Measurements from ENCODE around the gene PROM2.

Gene PROM2

DNA sequence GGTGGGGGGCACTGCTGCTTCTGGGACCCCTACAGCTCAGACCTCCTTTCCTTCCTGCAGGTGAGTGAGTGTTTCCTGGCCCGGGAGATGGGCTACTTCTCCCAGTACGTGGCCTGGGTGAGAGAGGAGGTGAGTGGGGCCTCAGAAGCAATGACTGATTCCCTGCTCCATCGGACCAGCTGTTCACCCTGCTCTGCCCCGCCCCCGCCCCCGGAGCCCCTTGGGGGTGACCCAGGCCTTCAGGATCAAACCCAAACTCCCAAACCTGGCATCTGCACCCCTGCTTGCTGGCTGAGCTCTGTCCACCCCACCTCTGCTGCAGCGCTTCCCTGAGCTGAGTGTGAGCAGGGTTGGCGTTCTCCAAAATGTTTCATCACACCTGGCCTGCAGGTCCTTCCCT, 13.1 kb downstream of the PROM2 start:
- DNase-seq: no peak

DNA sequence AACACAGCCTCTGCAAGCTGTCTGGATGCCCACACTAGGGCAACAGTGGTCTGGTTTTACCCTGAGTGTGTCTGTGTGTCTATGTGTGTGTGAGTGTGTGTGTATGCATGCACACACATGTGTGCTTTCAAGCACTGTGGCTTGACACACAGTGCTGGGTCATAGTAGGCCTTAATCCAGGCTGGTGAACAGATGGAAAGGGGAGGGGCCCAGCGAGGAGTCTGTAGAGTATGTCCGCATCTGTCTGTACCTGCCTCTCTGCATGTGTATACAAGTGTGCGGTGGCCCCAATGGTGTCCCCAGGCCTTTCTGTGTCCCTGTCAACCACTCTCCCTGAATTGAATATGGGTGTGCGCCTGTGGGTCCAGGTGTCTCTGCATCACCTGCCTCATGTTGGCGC, 13.6 kb downstream of the PROM2 start:
- no peak for DNase-seq

DNA sequence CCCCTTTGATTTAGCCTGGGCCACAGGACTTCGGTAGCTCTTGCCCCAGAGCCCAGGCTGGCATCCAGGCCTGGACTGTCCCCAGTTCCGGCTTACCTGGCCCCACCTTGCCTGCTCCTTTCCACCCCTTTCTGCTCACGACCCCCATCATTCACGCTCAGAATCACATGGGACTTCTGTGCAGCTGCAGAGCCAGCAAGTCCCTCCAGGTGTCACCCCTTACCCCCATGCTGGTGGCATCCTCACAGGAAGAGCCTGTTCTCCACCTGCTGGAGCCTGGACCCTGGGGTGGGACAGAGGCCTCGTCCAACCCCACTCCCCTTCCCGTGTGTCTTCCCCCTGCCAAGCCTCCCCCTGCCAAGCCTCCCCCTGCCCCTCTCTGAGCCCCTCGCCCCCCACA, 15.0 kb downstream of the PROM2 start:
- no peak for DNase-seq

DNA sequence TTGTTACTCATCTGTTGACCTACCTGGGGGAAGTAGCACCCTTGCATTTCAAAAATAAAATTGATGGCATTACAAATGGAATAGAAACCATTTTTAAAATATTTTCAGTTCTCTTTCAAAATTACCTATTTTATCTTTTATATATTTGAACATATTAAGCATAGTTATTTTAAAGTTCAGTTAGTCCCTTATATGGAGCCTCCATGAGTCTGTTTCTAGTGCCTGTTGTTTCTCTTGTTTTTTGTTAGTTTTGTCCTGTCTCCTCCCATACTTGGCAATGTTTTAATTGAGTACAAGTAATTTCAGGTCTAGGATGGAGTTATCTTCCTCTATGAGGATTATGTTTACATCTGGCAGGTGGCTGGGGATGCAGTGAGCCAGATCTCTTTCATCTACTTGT, 17.0 kb downstream of the PROM2 start:
- DNase-seq: no peak

DNA sequence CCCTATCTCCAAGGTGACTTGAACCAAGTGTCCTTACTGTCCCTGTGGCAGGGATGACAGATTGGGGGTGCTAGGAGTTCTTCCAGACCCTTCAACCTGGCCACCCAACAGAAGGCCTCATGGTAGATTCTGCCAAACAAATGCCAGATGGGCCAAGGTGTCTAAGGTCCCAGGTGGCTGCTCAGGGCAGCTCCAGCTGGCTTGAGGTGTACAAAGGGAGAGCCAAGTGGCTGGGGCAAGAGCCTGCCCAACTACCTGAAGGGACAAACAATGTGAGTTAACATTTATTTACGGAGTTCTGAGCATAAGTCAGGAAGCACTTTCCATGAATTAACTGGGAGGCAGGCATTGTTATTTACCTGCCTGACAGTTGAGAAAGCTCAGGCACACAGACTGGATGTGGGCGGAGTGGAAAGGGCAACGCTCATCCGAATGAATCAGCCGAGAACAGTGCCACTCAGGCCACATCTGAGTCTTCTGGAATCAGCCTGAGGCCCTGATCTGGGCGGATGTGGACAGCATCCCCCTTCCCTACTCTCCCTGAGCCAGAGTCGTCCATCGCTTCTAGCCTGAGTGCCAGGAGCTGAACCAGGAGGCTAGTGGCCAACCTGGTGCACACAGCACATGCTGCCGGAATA, 18.5 kb downstream of the PROM2 start:
- no peak for DNase-seq

DNA sequence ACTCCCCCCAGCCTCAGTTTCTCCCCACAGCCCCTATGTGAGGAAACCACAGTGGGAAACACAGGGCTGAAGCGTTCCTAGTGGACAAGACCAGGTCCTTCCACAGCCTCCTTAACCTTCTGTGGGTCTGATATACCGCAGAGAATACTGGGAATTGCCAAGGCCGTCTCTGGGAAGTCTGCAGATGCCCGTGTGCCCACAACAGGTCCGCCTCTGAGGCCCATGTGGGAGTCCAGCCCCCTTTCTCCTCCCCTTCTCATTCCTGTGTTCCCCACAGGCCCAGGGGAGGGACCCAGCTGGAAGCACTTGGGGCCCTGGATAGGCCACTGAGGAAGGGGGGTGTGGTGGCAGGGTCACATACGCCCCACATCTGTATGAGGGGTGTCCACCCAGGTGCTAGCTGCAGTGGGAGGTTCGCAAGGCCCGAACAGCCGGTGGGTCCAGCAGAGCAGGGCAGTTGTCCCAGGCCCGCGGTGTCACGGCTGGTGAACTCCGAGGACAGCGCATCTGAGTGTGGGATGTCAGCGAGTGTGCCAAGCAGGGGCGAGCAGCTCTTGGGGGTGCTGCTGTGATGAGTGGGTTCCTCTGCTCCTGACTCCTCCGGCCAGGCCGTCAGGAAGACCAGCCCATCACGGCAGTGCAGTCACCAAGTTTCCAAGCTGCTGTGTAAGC, 20.5 kb downstream of the PROM2 start:
- DNase-seq: no peak

DNA sequence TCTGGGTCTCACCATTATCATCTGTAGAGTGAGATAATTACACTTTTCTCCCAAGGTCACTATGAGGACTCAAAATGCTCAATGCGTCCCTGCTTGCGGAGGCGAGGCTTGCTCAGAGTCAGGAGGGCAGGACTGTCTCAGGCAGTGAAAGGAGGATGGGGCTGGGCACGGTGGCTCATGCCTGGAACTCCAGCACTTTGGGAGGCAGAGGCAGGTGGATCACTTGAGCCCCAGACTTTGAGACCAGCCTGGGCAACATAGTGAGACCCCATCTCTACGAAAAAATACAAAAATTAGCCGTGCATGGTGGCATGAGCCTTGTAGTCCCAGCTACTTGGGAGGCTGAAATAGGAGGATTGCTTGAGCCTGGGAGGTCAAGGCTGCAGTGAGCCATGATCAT, 21.1 kb downstream of the PROM2 start:
- no peak for DNase-seq

DNA sequence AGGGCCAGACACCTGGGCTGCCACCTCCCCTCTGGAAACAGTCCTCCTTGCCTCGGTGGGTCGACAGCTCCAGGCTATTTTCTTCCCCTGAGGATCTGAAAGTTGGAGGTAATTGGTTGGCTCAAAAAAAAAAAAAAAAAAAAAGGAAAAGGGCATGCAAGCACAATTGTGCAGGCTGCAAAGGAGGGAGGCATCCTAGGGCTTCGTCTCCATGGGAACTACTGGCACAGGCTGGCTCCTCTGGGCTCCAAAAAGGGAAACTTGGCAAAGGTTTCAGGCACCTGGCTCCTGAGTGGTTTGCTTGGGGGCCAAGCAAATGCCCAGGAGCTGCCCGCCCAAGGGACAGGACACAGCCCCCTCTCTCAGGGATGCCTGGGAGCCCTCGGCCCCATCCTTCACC, 21.8 kb downstream of the PROM2 start:
- DNase-seq: peak; percentile 64

DNA sequence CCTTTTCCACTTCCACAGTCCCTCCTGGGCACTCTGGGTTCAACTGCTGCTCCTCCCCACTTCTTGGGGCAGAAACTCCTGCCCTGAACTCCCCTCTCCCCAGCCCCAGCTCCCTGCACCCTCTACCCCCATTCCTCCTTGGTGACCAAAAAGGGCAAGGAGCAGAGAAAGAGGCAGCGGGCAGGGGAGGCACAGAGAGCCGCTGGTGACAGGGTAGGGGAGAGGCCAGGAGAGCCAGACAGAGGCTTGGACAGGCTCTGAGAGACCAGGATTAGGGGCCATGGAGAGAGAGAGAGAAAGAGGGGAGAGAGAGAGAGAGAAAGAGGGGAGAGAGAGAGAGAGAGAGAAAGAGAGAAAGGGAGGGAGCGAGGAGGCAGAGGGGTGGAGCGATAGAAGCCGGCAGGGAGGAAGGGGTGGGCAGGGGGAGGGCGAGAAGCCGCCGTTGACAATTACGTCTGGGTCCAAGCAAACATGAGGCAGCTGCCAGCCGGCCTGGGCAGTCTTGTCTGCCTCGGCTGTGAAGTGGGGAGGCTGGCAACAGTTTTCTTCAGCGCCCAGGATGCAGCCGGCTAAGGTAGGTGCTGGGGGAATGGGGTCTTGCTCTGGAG, 22.7 kb downstream of the PROM2 start, which contains the start of gene KCNIP3:
KCNIP3 (plus strand) TSS at position 468 of the 608 bp plus-strand sequence; CDS start at position 560, 92 bp downstream.
- peak; percentile 19 for DNase-seq

DNA sequence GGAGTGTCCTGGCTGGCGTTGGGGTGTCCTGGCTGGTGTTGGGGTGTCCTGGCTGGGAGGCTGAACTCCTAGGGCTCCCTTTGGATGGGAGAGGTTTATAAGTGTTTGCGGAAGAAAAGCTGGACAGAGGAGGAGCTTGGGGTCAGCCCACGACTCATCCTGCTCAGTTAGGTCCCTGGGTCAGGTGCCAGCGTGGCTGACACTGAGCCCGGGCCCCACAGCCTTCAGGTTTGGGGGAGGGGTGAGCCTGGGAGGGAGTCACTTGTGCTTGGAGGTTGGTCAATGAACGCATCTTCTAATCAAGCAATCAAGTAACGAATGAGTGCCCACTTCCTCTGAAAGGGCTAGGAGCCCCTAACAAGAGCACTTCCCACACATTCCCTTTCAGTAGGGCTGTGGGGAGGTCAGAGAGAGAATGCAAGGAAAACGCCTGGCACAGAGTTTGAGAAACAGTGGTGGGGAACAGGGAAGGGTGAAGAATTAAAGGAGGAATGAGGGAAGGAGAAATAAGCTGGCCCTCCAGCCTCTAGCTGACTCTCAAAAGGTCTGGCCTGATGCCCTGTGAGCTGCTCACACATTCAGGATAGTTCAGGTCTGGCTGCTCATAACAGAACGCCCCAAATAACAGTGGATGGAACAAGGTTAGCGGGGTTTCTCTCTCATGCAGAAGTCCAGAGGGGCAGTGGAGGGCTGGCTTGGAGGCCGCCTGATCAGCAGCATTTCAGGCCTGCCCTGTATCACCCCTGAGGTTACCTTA, 23.6 kb downstream of the PROM2 start:
- DNase-seq: no peak

DNA sequence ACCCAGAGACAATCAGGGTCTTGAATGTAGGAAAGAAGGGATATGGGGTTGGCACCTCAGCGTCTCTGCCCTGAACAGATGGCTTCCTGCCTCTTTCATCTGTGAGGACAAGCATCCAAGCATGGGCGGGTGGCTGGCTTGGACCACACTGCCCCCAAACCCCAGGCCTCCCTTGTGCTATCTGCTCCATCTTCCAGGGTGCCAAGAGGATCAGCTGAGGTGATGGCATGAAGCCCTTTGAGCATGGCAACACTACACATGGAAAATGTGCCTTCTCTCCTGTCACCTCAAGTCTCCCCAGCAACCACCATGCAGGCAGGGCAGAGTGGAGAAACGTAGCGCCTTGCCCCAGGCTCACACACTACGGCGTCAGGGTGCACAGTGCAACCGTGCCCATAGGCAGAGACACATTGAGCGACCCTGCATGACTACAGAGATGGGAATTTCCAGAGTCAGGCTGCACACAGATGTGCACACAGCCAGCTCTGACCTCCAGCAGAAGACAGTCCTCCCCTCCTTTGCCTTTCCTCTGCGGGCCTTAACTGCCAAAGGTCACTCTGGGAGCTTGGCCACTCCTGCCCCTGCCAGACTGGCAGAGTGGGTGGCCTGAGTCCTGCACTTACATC, 24.4 kb downstream of the PROM2 start:
- no peak for DNase-seq

DNA sequence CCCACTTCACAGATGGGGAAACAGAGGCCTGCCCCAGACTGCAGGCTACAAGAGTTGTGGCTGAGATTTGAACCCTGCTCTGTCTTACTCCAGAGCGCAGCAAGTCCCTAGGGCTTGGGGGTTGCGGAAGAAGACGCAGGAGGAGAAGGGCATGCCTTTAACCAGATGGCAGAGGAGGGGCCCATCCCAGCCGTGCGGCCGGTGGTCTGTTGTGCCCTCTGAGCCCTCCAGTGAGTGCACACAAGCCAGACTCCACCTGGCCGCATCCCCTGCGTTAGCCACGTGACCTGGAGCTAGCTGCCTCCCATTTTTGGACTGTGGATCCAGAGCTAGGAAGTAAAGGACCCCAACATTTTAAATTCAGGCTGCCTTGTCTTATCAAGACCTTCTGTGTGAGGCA, 25.7 kb downstream of the PROM2 start:
- DNase-seq: no peak

DNA sequence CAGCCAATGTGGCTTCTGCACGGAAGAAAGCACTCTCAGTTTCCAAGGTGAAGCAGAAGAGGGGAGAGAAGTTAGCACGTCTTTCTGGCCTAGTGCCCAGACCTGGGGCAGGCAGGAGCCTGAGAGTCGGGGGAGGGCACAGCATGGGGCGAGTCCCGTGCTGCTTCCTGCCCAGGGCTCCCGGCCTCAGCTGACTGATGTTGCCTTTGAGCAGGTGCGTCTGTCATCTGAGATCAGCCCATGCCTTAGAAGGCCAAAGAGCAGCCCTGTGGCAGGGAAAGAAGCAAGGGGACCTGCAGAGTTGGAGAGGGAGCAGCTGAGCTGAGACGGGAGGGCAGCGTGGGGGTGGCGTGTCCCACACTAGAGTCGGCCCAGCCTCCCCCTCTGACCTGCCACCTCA, 26.2 kb downstream of the PROM2 start:
- peak; percentile 56 for DNase-seq

DNA sequence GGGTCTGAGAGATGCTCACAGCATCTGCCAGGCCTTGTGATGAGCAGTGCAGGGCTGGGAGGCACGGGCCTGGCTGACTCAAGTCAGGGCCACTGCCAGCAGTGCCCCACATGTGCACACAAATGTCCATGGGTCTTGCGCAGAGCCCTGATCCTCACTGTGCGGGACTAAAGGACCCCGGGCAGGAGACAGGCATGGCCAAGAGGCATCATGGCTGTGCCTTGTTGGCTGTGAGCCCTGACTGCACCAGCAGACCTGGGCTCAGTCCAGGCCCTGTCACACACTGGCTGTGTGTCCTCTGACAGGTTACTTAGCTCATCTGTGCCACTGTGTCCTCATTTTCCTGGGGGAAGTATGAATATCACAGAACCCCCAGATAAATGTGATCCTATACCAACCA, 26.9 kb downstream of the PROM2 start:
- DNase-seq: no peak

DNA sequence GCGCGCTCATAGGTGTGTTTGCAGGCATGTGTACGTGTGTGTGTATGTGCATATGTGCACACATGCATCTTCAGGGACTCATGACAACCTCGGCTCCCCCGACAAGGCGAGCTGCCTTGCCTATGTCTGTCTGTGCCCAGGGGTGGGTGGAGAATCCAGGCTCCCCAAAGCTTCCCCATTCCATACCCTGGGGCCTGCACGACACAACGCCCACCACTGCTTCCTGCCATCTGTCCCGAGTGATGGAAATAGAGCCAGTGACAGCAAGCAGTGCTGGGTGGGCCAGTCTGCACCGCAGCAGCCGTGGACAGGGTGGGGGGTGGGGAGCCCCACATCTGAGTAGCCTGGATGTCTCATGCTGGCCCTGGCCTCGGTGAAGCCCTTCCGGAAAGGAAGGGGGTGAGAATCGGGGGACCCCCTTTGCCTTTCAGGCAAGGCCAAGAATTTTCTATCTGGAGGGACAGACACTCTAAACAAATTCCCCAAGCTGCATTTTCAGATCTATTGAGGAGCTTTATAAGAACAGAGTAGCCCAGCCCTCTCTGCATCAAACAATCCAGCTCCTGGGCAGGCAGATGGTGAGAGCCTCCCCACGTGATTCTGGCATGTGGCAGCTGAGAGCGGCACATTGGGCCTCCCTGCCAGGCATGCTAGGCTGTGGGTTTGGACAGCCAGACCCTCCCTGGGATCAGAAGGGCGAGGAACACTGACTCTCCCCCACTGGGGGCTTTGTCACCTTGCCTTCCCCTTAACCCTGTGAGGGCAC, 27.8 kb downstream of the PROM2 start:
- no peak for DNase-seq

DNA sequence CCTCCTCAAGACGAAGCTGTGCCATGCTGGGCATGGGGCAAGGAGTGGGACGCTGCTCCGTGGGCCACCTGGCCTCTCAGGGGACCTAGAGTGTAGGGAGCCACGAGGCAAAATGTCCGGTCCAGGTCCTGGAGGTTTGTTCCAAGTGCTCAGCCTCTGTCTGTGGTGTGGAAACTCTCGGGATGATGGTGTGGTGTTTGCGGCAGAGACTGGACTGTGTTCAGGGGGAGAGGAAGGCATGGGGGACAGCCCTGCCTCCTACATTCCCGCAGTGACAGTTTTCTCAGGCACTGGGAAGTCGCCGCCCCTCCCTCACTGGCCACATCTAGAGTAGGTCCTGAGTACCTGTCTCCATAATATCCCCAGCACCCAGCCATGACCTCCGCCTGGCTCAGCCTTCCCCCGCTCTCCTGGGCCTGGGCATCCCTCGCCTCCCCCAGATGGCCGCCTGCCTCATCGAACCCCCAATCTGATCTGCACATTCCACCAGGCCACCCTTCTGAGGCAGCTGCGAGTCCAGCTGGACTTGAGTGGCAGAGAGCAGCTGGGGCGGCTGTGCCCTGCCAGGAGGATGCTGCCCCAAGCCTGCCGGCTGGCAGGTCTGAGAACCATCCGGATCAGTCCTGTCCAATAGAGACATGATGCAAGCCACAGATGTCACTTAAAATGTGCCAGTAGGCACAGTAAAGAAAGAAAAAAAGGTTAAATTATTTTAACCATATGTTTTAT, 29.1 kb downstream of the PROM2 start:
- no peak for DNase-seq

DNA sequence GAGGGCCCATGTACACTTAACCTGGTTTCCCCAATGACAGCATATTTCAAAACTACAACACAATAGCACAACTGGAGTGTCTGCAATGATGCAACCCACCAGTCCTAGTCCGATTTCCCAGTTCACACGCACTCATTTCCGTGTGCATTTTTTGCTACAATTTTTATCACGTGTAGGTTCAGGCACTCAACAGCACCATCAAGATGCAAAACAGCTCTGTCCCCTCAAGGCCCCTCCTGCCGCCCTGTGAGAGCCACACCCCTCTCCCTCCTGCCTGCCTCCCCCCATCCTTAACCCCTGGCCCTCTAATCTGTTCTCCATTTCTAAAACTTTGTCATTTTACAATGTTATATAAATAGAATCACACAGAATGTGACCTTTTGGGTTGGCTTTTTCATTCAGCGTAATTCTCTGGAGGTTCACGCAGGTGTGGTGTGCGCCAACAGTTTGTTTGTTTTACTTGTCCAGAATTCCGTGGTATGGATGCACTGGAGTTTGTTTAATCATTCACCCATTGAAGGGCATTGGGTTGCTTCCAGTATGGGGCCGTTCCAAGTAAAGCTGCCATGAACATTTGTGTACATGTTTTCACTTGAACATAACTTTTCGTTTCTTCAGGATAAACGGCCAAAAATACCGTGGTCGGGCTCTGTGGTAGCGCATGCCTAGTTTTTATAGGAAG, 31.3 kb downstream of the PROM2 start:
- no peak for DNase-seq

DNA sequence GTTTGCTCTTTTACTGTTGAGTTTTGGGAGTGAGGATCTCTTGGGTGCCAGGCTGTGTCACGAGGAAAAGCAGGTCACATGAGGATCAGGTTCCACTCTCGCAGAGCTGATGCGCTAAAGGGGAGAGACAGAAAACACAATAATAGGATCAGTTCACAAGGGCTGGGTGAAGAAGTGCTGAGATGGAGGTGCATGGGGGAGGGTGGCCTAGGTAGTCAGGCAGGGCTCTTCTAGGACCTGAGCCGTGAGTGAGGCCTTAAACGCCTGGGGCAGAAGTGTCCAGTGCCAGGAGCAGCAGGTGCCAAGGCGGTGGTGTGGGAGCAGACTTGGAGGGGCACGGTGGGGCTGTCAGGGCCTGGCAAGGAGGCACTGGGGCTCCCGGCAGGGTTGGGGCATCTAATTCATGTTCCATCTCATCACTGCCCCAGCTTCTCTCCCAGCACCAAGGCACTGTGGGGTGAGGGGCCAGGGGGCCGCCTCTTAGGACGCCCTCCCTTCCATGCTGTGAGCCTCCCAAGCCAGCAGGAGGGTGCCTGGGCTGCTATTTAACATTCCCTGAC, 32.2 kb downstream of the PROM2 start:
- no peak for DNase-seq

DNA sequence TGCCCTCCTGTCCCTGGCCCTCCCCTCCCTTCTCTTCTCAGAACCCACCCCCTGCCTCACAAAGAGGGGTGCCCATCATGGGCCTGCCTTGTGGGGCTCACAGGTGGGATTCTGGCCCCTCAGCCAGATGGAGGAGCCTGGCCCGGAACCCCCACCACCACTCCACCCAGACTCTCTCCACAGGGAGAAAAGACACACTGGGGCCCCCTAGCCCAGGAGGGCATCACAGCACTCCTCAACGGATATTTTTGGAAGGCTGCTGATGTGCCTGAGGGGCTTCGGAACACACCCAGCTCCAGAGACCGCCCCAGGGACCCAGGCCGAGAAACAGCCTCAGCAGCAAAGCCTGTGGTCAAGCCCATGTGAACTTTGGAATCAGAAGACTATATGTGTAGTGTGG, 32.8 kb downstream of the PROM2 start:
- DNase-seq: no peak

DNA sequence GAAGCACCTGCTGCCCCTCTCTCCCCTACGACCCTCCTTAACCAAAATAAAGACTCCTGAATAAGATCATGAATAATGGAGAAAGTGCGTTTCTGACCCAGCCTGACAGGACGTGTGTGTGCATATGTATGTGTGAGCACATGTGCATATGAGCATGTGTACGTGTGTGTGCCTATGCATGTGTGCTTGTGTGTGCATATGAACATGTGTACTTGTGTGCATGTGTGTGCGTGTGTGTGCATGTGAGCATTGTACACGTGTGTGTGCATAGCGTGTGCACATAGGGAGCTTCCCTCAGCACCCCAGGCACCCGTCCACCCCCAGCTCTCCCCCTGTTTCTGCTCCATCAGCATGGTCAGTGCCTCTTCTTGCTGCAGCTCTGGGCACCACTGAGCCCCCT, 33.6 kb downstream of the PROM2 start:
- no peak for DNase-seq

Data from NCI-H2107 (cell line).